Inflammatory macrophage treated with lipopolysaccharide for 4 hours (primary cell): ENCODE data around the gene ROM1.
"Not testable (repeated sequence)": the region's sequence is repeated elsewhere in the genome, so short reads cannot be mapped to it uniquely, and the experiment has no call there.

Source experiments
- DNase-seq: peaks from one replicate; pipeline ENCODE4 v3.0.0-alpha.2; 2020

The ROM1 gene, protein sequence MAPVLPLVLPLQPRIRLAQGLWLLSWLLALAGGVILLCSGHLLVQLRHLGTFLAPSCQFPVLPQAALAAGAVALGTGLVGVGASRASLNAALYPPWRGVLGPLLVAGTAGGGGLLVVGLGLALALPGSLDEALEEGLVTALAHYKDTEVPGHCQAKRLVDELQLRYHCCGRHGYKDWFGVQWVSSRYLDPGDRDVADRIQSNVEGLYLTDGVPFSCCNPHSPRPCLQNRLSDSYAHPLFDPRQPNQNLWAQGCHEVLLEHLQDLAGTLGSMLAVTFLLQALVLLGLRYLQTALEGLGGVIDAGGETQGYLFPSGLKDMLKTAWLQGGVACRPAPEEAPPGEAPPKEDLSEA

DNA sequence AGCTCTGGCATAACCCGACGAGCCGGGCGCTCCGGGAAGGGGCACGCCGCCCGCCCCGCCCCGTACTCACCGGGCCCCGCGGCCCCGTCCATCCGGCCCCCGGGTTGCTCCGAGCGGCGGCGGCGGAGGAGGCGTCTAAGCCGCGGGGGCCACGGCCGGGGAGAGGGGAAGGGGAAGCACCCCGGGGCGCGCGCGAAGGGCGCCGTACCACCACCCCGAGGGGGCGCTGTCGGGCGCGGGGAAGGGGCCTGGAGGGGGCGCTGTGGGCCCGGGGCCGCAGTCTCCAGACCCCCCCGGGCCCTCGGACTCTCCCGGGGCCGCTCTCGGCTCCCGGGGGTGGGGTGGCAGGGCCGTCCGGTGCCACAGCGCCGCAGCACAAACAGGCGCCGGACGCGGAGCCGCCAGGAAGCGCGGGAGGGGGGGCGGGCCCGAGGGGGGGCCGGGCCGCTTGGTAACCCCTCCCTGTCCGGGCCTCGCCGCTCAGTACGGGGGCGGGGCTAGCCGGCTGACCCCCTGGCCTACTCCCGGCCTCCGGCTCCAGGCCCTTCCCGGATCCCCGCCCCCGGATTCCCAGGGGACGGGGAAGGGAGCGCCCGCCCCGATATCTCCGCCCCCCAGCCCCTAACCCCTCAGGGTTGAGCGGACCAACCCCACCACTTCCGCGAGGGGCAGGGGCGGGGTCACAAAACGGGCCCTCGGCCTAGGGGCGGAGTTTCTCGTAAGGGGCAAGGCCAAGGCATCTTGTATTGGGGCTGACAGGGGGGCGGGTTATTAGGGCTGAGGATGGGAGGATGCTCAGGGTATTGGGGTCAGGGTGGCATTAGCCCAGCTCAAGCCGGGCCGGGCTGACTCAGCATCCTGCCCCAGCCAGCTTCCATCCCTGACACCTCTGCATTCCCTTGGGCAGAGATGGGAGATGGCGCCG is at the start of gene ROM1, which contains the start of gene EML3:
ROM1 (plus strand) TSS at position 892 of the 925 bp plus-strand sequence; CDS start at position 917, 25 bp downstream.
EML3 (minus strand) TSS at position 410 of the 925 bp plus-strand sequence; CDS start at position 92, 318 bp downstream.
- DNase-seq = peak; percentile 72

DNA sequence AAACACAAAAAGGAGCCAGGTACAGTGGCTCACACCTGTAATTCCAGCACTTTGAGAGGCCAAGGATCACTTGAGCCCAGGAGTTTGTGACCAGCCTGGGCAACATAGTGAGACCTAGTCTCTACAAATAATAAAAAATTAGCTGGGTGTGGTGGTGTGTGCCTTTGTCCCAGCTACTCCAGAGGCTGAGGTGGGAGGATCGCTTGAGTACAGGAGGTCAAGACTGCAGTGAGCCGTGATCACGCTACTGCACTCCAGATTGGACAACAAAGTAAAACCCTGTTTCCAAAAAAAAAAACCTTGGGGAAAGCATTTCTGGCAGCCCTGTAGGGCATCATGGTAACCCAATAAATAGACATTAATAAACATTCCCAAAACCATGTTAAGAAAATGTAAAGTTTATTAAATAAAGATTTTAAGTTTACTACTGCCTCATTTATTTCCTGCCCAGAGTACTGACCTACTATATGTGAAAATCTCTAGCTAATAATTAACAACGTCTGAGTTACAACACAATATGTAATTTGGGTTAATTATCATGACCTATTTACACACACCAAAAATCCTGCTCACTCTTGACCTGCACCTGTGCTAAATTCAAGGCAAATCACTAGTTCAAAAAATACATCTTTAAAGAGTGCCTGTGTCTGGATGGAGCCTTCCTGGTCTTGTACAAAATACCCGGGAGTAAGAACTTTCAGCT is 47.8 kb upstream of the ROM1 start:
- no peak for DNase-seq

DNA sequence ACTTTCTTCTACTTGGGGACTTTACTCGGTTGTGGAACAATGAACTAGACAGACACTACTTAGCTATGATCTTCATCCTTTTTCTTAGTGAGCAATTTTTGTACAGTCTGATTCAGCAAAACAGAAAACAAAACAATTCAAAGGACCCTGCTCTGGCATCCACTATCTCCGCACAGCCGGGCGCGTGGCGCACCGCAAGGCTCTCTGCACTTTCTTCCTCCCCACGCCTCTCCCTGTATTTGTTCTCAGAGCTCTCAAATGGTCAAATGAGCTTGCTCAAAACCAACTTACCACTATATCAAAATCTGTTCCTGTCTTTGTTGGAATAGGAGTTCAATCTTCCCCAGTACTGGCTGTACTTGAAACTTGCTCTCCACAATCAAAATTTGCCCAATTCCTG is 46.8 kb upstream of the ROM1 start:
- no peak for DNase-seq

DNA sequence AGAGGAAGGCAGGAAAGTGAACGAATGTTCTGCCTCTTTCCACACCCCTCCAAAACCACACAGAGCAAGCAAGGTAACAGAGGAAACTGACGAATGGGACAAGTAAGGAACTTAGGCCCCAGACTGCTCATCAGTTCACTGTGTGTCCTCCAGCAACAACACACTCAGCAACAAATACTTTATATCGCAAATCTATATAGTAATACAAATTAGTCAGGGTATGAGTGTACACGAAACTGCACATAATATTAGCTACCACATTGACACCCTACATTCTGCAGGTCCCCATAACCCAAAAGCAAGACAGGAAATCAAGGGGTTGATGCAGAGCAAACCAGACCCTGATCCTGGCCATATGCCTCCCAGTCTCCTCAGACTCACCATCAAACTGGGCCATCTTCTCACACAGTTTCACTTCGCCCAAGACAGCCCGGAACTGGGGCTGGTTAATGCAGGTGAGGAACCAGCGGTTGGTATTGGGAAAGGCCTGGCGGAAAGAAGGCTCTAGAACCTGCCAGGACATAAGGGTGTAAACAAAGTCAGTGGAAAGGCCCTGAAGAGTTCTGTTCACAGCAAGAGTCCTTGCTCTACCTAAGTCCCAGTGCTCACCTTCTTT is 45.9 kb upstream of the ROM1 start:
- no peak for DNase-seq

DNA sequence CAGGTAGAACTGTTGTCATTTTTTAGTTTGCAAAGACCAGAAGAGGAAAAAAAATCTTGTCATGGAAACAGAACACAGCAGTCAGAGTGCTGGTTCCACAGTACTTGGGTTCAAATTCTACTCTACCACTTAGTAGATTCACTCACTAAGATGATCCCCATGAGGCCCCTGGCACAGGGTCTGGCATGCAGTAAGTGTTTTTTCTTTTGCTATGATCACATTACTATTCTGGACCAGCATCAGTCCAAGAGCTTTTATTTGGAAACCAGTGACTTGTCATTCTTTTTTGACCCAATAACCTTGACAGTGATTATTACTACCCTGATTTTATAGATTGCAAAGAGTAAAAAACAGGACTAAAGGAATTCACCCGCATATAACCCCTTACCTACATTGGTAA is 43.4 kb upstream of the ROM1 start:
- no peak for DNase-seq

DNA sequence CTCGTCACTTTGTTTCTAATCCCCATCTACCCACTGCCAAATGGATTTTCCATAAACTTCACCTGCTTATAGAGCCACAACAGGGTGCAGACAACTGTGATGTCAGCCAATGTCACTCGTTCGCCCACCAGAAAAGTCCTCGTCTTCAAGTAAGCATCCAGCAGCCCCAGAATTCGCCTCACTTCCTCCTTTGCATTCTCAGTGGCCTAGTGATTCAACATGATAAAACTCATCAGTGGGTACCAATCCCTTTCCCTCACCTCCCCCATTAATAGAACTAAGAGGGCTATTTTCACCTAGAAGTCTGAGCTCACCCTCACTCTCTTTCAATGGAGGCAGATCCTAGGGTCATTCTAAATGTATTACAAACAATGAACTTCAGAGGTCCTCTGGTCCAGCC is 42.2 kb upstream of the ROM1 start:
- not testable (repeated sequence) for DNase-seq

DNA sequence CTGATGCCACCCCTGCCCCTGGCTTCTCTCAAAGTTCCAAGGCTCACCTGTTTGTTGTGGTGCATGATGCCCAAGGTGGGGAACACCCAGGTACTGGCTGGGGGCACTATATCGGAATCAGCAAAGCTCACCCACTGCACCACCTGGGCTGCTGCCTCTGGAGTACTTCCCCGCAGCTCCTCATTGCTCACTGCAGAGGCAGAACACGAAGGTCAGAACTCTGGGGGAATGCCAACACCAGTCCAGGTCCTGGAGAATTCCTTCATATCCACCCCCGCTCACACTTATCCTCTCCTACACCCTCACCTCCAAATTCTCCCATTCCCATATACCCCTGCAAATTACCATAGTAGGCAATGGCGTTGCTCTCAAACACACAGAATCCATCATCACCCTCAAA is 41.6 kb upstream of the ROM1 start:
- DNase-seq = not testable (repeated sequence)

DNA sequence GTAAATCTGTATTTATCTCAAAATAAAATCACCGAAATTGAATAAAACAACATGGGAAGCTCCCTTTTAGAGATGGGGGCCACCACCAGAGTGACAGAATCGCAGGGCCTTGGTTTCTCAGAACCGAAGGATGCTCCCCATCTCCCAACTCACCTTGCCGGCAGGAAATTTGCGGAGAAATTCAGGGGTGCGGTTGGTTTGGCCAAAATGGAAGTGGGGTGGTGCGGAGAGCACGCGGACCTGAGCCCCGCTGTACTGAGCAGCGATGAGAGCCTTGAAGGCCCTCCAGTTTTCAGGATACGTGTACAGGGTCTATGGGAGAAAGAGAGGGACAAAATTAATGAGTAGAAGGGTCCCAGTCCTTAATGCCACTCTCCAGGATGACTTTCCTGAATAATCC is 40.6 kb upstream of the ROM1 start:
- no peak for DNase-seq

DNA sequence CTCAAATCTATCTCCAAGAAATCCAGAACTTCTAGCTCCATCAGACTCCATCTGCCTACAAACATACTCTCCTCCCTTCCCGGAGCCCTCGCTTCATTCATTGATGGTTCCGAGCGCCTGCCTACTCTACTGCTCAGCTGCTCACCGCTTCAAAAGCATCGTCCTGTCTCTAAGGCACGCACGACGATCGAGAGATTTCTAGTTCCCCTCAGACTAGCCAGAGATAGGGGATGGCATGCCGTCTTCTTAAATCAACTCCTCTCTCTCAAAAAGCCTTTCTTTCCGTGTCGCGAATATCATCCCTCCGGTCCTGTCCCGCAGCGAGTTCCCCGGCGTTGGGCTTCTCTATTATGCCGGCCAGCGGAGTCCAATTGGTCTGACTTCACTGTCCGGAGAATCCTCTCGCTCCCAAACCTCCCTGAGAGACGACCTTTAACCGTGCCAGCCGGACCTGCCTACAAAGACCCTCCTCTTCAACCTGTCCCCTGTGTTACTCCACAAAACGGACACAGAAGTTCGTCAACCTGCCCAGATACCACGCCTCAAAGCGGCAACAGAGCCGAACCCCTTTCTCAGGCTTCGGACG is 40.0 kb upstream of the ROM1 start:
- peak; percentile 28 for DNase-seq

DNA sequence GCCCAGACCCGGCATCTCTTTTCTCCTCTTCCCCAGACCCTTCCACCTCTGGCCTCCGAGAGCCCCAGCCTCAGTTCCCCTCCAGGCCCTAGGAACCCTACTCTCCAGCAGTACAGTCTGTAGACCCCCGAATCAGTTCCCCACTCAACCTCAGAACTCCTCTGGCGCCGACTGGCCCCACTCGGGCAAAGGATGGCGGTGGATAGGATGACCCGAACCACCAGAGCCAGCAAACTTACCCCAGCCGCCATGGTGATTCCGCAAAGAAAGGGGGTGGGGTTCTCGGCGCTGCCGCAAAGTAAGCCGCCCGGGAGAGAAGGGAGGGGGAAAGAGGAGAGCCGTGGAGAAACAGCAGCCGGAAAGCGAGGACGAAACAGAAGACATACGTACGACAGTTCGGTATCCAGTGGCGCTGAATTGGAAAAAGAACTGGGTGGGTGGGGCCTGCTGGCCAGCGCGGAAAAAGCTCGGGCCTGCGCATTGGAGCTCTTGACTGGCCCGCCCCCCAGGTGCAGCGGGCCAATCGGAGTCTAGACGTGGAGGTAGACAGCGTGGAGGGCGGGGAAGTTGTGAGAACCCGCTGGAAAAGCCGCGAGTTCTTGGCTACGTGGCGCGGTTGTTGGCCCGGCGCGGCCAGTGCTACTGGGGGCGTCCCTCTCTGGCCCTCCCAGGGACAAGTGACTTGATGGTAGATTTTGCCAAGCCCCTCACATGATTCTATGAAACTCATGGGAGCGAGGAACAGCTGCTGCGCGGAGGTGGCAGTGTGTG is 39.3 kb upstream of the ROM1 start, which contains the start of gene EEF1G:
EEF1G (minus strand) TSS at position 300 of the 771 bp plus-strand sequence; CDS start at position 251, 49 bp downstream.
- peak; percentile 100 for DNase-seq

DNA sequence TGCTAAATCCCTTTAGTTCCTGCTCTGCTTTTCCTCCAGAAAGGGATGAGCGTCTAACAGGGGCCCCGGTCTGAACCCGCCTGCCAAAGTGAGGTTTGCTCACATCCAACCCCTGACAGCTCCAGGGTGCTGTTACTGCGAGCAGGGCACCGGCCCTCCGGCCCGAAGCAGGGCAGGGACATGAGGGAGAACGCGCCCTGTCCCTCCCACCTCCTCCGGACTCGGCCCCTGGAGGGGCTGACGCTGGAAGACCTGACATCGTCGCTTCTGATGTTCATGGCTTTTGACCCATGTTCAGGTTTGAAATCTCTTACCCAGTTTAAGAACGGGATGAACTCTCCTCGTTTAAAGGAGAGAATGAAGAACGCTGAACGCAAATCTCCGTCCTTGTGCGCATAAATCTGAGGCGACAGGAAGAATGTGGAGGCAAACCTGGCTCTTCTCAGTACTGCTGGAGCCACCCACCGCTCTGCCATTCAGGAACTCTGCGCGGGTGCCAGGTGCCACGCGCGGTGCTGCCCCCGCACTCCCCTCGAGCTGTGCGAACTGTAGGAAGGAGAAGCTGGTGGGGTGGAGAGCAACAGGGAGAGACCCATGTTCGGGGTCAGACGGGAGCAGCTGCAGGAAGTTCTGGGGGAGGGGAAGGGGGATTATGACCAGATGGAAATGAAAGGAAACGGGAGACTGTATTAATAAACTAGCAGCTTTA is 38.5 kb upstream of the ROM1 start:
- peak; percentile 32 for DNase-seq

DNA sequence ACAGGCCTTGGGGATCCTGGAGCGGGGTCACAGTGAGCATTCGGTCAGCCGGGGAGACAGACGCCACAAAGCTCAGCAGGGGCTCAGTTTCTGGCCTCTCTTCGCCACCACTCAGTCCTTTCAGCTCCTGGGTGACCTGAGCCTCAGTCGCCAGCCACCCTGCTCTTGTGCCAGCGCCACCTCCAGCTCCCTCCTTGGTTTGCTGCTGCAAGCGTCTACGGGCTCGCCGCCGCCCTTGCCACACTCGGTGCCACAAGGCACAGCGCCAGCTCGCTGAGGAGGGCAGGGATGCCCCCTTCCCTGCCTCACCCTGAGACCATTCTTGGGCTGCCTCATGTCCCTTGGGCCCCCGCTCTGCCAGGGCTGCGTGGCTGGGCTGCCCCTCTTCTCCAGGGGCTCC is 37.9 kb upstream of the ROM1 start:
- DNase-seq = no peak

DNA sequence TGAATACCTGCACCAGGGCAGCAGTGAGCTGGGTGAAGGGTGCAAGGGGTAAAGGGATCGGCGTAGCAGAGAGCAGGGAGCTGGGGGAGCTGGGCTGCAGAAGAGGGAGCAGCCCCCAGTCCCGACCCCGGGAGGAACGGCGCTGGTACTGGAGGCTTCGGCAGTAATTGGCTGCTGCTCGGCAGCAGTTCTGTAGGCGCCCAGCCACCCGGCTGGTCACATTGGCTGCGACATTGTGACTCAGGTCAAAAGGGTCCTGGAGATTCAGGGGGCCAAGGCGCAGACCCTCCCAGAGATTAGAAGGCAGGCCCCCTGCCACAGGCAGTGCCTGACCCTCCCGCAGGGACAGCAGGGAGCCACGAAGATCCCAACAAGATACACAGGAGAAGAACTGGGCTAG is 37.2 kb upstream of the ROM1 start:
- DNase-seq = no peak

DNA sequence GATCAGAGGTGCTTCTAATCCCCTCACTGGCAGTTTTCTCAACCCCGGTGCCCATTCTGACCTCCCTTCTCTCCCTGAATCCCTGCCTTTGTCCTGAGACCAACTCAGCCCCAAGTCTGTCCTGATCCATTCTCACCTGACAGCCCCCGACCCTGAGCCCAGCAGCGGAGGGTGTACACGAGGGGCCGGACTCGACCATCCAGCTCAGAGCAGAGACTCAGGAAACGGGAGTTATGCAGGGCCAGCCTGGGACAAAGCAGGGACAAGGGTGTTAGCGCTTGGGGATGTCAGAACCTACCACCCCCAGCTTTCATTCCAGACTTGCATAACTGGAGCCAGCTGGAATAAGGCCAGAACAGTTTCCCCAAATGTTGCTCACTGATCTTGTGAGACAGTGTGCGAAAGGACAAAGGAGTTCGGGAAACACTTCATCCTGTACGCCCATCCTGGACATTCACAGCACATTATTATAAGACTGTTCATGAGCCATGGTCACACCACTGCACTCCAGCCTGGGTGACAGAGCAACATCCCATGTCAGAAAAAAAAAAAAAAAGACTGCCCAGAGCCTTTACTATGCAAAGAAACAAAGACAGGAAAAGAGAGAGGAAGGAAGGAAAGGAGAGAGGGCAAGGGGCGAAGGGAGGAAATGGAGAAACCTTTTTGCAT is 35.9 kb upstream of the ROM1 start:
- peak; percentile 91 for DNase-seq

DNA sequence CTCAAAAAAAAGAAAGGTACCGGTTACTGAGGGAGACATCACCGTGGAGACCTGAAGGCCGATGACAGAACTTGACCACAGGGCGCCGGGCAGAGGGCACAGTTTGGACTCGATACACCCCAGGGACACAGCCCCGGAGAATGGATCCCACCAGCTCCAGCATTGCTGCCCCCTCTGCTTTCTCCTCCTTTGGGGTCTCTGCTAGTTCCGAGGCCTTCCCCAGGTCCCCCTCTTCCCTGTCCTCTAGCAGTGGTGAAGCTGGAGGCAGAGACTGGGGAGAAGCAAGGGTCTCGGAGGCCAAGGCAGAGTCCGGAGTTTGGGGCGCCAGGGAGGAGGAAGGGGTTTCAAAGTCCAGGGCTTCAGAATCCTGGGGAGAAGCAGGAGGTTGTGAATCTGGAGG is 34.5 kb upstream of the ROM1 start:
- DNase-seq = no peak

DNA sequence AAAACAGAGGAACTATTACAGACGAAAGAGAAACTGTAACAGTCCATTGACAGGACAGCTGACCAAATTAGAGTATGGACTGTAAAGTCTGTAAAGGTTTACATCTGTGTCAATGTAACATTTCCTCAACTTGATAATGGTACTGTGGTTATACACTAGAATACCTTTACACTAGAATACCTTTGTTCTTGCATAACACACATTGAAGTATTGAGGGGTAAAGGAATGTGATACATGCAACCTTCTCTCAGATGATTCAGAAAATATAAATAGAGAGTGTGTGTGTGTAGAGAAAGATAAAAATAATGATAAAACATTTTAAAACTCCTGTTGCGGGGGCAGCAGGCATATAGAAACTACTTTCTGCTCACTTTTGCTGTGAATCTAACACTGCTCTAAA is 33.8 kb upstream of the ROM1 start:
- no peak for DNase-seq

DNA sequence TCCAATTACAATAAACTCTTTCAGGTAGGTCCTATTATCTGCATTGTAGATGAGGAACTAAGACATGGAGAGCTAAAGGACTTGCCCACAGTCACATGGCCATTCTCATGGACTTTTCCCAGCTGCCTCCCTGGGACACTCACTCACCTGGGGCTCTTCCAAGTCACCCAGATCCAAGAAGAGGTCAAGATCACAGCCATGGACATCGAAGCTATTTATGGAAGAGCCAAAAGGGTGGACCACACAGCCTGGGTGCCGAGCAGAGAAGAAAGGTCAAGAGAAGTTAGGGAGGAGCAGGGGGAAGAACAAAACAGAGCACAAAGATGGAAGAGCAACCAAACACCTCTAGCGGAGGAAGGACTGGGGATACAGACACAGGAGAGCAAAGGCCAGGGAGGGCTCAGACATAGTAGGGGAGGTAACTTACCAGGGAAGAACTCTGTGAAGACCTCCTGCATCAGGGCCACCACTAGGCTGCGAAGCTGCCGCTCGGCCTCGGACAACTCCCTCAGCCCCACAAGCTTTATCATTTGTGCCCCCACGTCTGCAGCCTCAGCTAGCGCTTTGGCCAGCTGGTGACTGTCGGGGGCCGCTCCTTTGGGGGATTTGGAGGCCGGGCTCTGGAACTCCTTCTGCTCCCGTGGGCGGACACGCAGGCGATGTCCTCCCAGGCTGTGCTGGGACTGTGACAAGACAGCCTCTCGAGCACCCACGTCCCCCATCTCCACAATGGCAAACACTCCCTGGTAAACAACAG is 31.9 kb upstream of the ROM1 start:
- DNase-seq = no peak

DNA sequence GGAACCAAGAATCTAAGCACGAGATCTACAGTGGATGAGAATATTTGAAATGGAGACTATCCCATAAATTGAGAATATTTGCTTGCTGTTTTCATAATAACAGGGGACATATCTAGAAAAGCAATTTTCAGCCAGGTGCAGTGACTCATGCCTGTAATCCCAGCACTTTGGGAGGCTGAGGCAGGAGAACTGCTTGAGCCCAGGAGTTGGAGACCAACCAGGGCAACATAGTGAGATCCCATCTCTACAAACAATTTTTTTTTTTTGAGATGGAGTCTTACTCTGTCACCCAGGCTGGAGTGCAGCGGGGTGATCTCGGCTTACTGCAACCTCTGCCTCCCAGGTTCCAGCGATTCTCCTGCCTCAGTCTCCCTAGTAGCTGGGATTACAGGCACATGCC is 31.3 kb upstream of the ROM1 start:
- not testable (repeated sequence) for DNase-seq

DNA sequence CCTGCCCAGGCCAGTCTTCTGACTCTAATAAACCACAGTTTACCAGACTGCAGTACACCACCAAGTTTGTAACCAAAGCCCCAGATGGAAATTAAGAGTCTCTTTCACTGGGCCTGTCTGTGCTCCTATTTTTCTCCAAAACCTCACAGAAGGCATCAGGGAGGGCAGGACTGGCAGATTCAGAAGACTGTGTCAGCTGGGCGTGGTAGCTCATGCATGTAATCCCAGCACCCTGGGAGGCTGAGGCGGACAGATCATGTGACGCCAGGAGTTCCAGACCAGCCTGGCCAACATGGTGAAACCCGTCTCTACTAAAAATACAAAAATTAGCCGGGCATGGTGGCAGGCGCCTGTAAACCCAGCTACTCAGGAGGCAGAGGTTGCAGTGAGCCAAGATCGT is 27.7 kb upstream of the ROM1 start:
- DNase-seq = not testable (repeated sequence)
